Measurements from ENCODE around the gene MCC. TPM values are rescaled to one million over a fixed set of nuclear protein-coding genes. Genes with fewer than 3 reads are reported as not detected.

MCC gene
- total and polyA plus RNA-seq, 4 donors, result 9.0 to 47.3 (median 14.7) TPM

- no peak for TF ChIP-seq RXRA (IDR thresholded peaks at IDR 0.05)
- no peak for TF ChIP-seq FOXA2 (IDR thresholded peaks at IDR 0.05)
- TF ChIP-seq GABPA (IDR thresholded peaks at IDR 0.05 in 1 of 2, conservative IDR thresholded peaks at IDR 0.05 in 1 of 2), result no peak
- no peak for TF ChIP-seq FOXA1 (IDR thresholded peaks at IDR 0.05)
- TF ChIP-seq HNF4G (IDR thresholded peaks at IDR 0.05), result no peak
- no peak for TF ChIP-seq EGR1 (IDR thresholded peaks at IDR 0.05; ENCODE audit: low read depth in 2 of 2)
- no peak for TF ChIP-seq HNF4A (conservative IDR thresholded peaks at IDR 0.05)
- no peak for TF ChIP-seq MAX (IDR thresholded peaks at IDR 0.05)
- no peak for TF ChIP-seq JUND (IDR thresholded peaks at IDR 0.05)
- TF ChIP-seq RAD21 (IDR thresholded peaks at IDR 0.05), result no peak
- TF ChIP-seq CTCF (IDR thresholded peaks at IDR 0.05; ENCODE audit: low read depth, low read length, missing input control), result no peak
- no peak for TF ChIP-seq NR2F2 (IDR thresholded peaks at IDR 0.05)
- TF ChIP-seq REST (IDR thresholded peaks at IDR 0.05), result no peak
- Histone ChIP-seq H3K4me3 (ENCODE audit: low read depth in 1 of 3, low read length in 3 of 3) (no peak overlapping the region), H3K9me3 (ENCODE audit: control insufficient read depth in 4 of 4, low read length in 3 of 4) (no peaks in the 10 kb centered on the region), H3K9ac (ENCODE audit: low read depth in 1 of 2, low read length in 2 of 2) (no peak overlapping the region), H3K27ac (ENCODE audit: low read depth in 1 of 2, low read length in 2 of 2) (no peak overlapping the region), H3K4me1 (ENCODE audit: control insufficient read depth in 4 of 4, insufficient read depth in 4 of 4, low read length in 3 of 4) (peaks cover 3 to 26% (median 17%) of the 10 kb centered on the region in 4 donors), H3K36me3 (ENCODE audit: control insufficient read depth in 4 of 4, insufficient read depth in 3 of 4, low read depth in 1 of 4, low read length in 3 of 4) (no peaks in the 10 kb centered on the region), H3K27me3 (ENCODE audit: control insufficient read depth in 4 of 4, insufficient read depth in 4 of 4, low read length in 3 of 4) (no peaks in the 10 kb centered on the region)
- no peak for DNase-seq (ENCODE audit: low spot score)
- WGBS, result 92% methylated on average over 3 of the region's 3 CpGs
These were observed 204.7 kb downstream of the MCC start for GRCh38 chr5:113283558-113283957.

- H3K4me3 ChIP-seq (ENCODE audit: low read depth in 1 of 3, low read length in 3 of 3), result no peak overlapping the region
- no peak for DNase-seq (ENCODE audit: low spot score)
- no peaks in the 10 kb centered on the region for H3K9me3 ChIP-seq (ENCODE audit: control insufficient read depth in 4 of 4, low read length in 3 of 4)
- 80% methylated on average over 2 of the region's 2 CpGs for WGBS
- H3K4me1 ChIP-seq (ENCODE audit: control insufficient read depth in 4 of 4, insufficient read depth in 4 of 4, low read length in 3 of 4), result peaks cover 3 to 28% (median 17%) of the 10 kb centered on the region in 4 donors
- no peak overlapping the region for H3K27ac ChIP-seq (ENCODE audit: low read depth in 1 of 2, low read length in 2 of 2)
- H3K36me3 ChIP-seq (ENCODE audit: control insufficient read depth in 4 of 4, insufficient read depth in 3 of 4, low read depth in 1 of 4, low read length in 3 of 4), result no peaks in the 10 kb centered on the region
- no peaks in the 10 kb centered on the region for H3K27me3 ChIP-seq (ENCODE audit: control insufficient read depth in 4 of 4, insufficient read depth in 4 of 4, low read length in 3 of 4)
- H3K9ac ChIP-seq (ENCODE audit: low read depth in 1 of 2, low read length in 2 of 2), result no peak overlapping the region
- no peak for TF ChIP-seq CTCF (IDR thresholded peaks at IDR 0.05; ENCODE audit: low read depth, low read length, missing input control)
- no peak for TF ChIP-seq EGR1 (IDR thresholded peaks at IDR 0.05; ENCODE audit: low read depth in 2 of 2)
- no peak for TF ChIP-seq NR2F2 (IDR thresholded peaks at IDR 0.05)
- TF ChIP-seq ZBTB33 (IDR thresholded peaks at IDR 0.05), result no peak
- TF ChIP-seq YY1 (IDR thresholded peaks at IDR 0.05), result no peak
- TF ChIP-seq JUND (IDR thresholded peaks at IDR 0.05), result no peak
- TF ChIP-seq GABPA (IDR thresholded peaks at IDR 0.05 in 1 of 2, conservative IDR thresholded peaks at IDR 0.05 in 1 of 2), result no peak
- no peak for TF ChIP-seq ATF3 (IDR thresholded peaks at IDR 0.05)
- no peak for TF ChIP-seq TAF1 (conservative IDR thresholded peaks at IDR 0.05)
- no peak for TF ChIP-seq MAX (IDR thresholded peaks at IDR 0.05)
- no peak for TF ChIP-seq REST (IDR thresholded peaks at IDR 0.05)
- TF ChIP-seq SP1 (IDR thresholded peaks at IDR 0.05), result no peak
- TF ChIP-seq HNF4A (conservative IDR thresholded peaks at IDR 0.05), result no peak
- no peak for TF ChIP-seq FOXA1 (IDR thresholded peaks at IDR 0.05)
These were observed 205.8 kb downstream of the MCC start for GRCh38 chr5:113282472-113282871.

Data from liver (tissue), 9 donors.